Muscle of leg (tissue), 11 donors: ENCODE data around the gene UBAP2. TPM values are rescaled to one million over a fixed set of nuclear protein-coding genes. Genes with fewer than 3 reads are reported as not detected.

Experiments used
- DNase-seq: peaks from one replicate; pipeline ENCODE4 v3.0.0; 2013
- H3K27ac ChIP-seq: one replicate; pipeline ENCODE4 v1.5.1; 2013; ENCODE audit warnings: mild to moderate bottlenecking, low read length, control low read depth
- H3K27me3 ChIP-seq: one replicate; pipeline ENCODE4 v1.6.1; 2013; ENCODE audit warnings: low read length; ENCODE audit not compliant: control insufficient read depth, insufficient read depth
- H3K36me3 ChIP-seq: one replicate; pipeline ENCODE4 v1.6.1; 2013; ENCODE audit warnings: low read length; ENCODE audit not compliant: control insufficient read depth, insufficient read depth
- H3K4me1 ChIP-seq: one replicate; pipeline ENCODE4 v1.6.1; 2013; ENCODE audit warnings: low read length; ENCODE audit not compliant: control insufficient read depth, insufficient read depth
- H3K4me3 ChIP-seq: one replicate; pipeline ENCODE4 v1.5.1; 2013; ENCODE audit warnings: low read length, control low read depth
- H3K9me3 ChIP-seq: replicated peaks from 2 replicates; pipeline ENCODE4 v1.6.1; 2013; ENCODE audit warnings: low read depth, low read length; ENCODE audit not compliant: control insufficient read depth
- WGBS: methylation state at CpG from one replicate; pipeline ENCODE4 v1.1.5; 2013; ENCODE audit warnings: missing lambda C conversion rate; ENCODE audit not compliant: insufficient coverage; 5-methylcytosine and 5-hydroxymethylcytosine counted together
- polyA plus RNA-seq, 8 donors: library from polyadenylated mRNA; unstranded; fragments of 120-200 nt; gene quantifications; one replicate each; pipeline versions ENCODE4 v1.2.1 to v1.2.3, GENCODE V29; 2013; ENCODE audit warnings: inconsistent platforms in 1 of 8, low replicate concordance in 1 of 8; ENCODE audit not compliant: insufficient read length in 8 of 8, insufficient read depth in 1 of 8
- total RNA-seq: library from RNA; stranded (reverse); fragments of 120-200 nt; gene quantifications from one replicate; pipeline ENCODE4 v1.2.4, GENCODE V29; 2013

Gene UBAP2
- total and polyA plus RNA-seq, 9 donors, result 51.4 to 89.8 (median 65.6) TPM

DNA sequence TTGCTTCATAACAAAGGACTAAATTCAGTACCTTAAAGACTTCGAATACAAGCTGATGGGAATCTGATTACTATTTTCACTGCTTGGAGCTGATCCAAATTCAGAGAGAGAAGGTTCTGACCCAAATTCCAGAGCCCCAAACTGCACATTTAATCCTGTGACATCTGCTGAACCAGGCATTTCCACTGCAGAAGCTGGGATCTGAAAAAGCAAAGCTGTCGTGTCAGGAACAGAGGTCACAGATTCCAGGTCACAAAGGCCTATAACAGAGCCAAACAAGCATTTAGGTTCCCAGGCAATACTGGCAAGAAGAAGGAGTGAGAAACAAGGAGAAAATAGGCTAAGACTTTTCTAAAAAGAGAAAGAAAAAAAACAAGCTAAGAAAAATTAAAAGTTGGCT, 105.3 kb downstream of the UBAP2 start:
- Histone ChIP-seq H3K27me3 (no peaks in the 10 kb centered on the region), H3K4me1 (no peaks in the 10 kb centered on the region), H3K4me3 (no peak overlapping the region), H3K9me3 (no peaks in the 10 kb centered on the region), H3K36me3 (peaks cover 44% of the 10 kb centered on the region), H3K27ac (no peak overlapping the region)
- 100% methylated on average over 1 of the region's 2 CpGs for WGBS
- no peak for DNase-seq

DNA sequence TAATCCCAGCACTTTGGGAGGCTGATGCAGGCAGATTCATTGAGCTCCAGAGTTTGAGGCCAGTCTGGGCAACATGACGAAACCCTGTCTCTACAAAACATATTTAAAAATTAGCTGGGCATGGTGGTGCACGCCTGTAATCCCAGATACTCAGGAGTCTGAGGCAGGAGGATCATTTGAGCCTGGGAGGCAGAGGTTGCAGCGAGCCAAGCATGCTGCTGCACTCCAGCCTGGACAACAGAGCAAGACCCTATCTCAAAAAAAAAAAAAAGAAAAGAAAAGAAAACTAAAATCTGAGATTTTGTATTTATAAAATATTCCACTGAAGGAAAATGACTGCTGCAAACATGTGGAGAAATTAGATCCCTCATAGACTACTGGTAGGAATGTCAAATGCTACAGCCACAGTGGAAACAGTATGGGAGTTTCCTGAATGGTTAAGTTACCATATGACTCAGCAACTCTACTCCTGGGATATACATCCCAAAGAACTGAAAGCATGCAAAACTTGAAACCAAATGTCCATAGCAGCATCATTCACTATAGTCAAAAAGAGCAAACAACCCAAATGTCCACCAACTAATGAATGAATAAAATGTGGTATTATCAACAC, 106.1 kb downstream of the UBAP2 start:
- peaks cover 48% of the 10 kb centered on the region for H3K36me3 ChIP-seq
- H3K27ac ChIP-seq, result no peak overlapping the region
- DNase-seq, result peak; percentile 51

DNA sequence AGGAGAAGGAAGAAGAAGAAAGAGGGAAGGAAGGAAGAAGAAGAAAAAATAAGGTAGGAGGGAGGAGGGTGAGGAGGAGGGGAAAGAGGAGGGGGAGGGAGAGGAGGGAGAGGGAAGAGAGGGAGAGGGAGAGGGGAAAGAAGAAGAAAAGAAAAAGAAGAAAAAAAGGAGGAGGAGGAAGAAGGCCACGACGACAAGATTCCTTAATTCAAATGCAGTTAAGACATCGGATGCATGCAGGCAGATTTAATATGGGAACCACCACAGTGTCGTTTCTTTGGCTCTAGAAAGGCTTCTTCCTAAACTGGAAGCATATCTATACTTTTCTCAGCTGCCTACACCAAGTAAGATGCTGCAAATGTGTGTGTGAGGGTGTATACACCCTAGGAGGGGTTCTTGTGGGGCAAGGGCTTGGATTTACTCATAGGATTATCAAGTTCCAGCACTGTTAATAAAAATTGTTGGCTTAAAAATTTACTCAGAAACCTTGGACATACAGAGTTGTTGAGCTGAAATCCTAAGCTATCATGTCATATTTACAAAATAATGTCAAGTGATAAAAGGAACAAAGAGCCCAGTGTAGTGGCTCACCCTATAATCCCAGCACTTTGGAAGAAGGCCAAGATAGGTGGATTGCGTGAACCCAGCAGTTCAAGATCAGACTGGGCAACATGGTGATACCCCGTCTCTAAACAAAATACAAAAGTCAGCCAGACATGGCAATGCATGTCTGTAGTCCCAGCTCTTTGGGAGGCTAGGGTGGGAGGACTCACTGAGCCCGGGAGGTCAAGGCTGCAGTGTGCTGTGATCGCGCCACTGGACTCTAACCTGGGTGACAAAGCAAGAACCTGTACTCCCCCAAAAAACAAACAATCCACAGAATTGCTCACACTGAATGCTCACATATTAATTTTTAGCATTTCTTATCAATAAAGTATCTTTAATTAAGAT, 108.5 kb downstream of the UBAP2 start:
- Histone ChIP-seq H3K36me3 (peaks cover 57% of the 10 kb centered on the region), H3K4me3 (no peak overlapping the region)
- no CpG with 5 or more reads among the region's 9 CpGs for WGBS

More for the DNA sequence above, 106.1 kb downstream of the UBAP2 start:
- no peaks in the 10 kb centered on the region for H3K27me3 ChIP-seq
- no peaks in the 10 kb centered on the region for H3K9me3 ChIP-seq
- no CpG with 5 or more reads among the region's 3 CpGs for WGBS
- no peaks in the 10 kb centered on the region for H3K4me1 ChIP-seq
- no peak overlapping the region for H3K4me3 ChIP-seq

DNA sequence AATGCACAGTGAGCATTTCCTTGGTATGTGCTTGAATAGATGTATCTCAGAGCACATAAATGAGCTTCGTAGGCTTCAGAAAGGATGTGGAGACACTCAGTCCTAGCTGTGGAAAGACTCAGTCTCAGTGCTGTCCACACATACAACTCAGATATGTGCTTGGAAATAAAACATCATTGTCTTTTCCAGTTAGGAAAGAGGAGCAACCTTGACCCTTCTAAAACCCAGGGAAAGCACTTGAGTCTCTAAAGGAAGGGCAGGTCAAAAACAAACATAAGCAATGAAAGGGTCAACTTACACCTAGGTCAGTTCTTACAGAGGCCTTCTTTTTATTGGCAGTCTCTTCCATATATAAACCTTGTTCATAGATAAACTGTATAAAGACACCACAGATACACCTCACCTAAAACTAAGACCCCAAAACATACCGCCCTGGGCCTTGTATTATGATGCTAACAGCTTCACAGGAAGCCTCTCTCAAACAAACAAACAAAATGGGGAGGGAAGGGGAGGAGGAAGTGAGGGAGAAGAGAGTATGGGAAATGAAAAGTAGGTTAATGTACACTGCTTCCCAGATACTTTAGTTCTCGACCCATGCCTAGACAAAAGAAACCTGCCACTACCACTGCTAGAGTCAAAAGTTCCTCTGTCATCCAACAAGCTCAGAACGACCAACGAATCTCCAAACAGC, 114.4 kb downstream of the UBAP2 start:
- H3K36me3 ChIP-seq, result peaks cover 80% of the 10 kb centered on the region
- no peaks in the 10 kb centered on the region for H3K27me3 ChIP-seq
- 60% methylated on average over 2 of the region's 5 CpGs for WGBS
- H3K27ac ChIP-seq, result no peak overlapping the region
- DNase-seq, result no peak
- H3K9me3 ChIP-seq, result no peaks in the 10 kb centered on the region
- H3K4me1 ChIP-seq, result no peaks in the 10 kb centered on the region
- no peak overlapping the region for H3K4me3 ChIP-seq

More for the DNA sequence above, 108.5 kb downstream of the UBAP2 start:
- H3K9me3 ChIP-seq, result no peaks in the 10 kb centered on the region
- H3K27me3 ChIP-seq, result no peaks in the 10 kb centered on the region
- no peak for DNase-seq
- no peak overlapping the region for H3K27ac ChIP-seq
- no peaks in the 10 kb centered on the region for H3K4me1 ChIP-seq

DNA sequence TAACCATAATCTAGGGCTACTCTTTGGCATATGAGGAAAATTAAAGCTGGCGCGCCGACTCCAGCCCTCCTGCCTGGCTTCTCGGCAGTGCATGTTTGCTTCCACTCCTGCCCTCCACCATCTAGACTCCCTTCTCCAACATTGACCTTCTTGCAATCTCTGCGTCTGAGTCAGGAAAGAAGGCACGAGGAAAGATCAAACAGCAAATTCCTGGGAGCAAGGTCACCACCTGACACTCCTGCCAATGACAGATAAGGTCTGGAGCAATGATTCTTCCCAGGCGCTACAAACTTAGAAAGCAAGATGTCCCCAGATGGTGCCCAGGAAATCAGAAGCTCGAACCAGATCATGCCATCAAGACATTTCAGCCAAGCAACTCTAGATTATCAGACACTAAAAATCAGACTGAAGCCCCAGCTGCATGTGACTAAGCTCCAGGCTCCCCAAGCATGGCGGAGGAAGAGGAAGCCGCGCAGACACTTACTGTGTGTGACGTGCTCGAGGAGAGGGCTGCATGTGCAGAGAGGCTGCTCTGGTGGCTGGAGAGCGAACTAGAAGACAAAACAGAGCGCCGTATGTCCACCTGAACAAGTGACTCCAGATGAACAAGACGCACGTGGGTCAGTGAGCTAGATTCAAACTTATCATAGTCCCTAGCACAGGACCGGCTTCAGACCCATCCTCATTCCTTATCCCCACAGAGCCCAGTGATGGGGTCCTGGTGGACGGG, 116.4 kb downstream of the UBAP2 start:
- peaks cover 85% of the 10 kb centered on the region for H3K36me3 ChIP-seq
- no peaks in the 10 kb centered on the region for H3K4me1 ChIP-seq
- DNase-seq, result no peak
- H3K27ac ChIP-seq, result no peak overlapping the region
- no peaks in the 10 kb centered on the region for H3K9me3 ChIP-seq
- WGBS, result 89% methylated on average over 16 of the region's 20 CpGs
- H3K4me3 ChIP-seq, result no peak overlapping the region
- no peaks in the 10 kb centered on the region for H3K27me3 ChIP-seq

DNA sequence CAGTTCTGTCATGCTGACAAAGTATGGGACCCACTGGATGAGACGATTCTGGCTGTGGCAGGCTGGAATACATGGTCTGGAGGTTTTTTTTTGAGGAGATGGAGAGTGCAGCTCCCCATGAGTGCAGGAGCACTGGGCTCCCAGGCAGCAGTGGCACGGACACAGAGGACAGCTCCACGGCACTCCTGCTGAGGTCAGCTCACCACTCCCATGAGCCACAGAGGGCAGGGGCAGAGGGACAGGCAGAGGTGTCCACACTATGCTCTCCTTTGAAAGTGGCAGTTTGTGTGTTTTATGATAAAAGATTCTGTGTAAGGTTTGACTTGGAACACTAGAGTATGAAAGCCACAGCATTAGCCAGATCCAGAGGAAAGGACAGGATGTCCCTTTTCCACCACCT, 117.4 kb downstream of the UBAP2 start:
- H3K4me3 ChIP-seq, result no peak overlapping the region
- no peak for DNase-seq
- H3K4me1 ChIP-seq, result no peaks in the 10 kb centered on the region
- H3K36me3 ChIP-seq, result peaks cover 86% of the 10 kb centered on the region
- no peak overlapping the region for H3K27ac ChIP-seq
- no peaks in the 10 kb centered on the region for H3K27me3 ChIP-seq
- H3K9me3 ChIP-seq, result no peaks in the 10 kb centered on the region
- WGBS, result 78% methylated on average over 3 of the region's 3 CpGs

DNA sequence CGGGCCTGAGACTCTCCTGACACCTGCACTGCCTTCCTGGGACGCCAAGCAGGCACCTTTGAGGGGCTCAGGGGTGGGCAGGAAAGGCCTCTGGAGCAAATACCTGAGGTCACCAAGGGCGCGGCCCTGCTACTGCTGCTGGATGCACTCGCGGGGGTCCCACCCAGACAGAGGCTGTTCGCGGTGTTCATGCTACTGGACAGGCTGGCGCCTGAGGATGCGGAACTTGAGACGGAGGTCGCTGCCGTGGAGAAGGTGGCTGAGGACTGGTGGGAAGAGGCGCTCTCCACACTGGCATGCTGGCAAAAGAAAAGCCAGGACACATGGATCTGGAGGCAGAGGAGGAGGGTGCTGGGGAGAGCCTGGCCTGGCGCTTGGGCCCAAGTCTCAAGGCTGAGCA, 121.0 kb downstream of the UBAP2 start:
- no peak for DNase-seq
- H3K27me3 ChIP-seq, result no peaks in the 10 kb centered on the region
- H3K36me3 ChIP-seq, result peaks cover 87% of the 10 kb centered on the region
- no peaks in the 10 kb centered on the region for H3K9me3 ChIP-seq
- H3K4me1 ChIP-seq, result peaks cover 3% of the 10 kb centered on the region
- H3K27ac ChIP-seq, result no peak overlapping the region
- WGBS, result 92% methylated on average over 15 of the region's 15 CpGs
- H3K4me3 ChIP-seq, result no peak overlapping the region

DNA sequence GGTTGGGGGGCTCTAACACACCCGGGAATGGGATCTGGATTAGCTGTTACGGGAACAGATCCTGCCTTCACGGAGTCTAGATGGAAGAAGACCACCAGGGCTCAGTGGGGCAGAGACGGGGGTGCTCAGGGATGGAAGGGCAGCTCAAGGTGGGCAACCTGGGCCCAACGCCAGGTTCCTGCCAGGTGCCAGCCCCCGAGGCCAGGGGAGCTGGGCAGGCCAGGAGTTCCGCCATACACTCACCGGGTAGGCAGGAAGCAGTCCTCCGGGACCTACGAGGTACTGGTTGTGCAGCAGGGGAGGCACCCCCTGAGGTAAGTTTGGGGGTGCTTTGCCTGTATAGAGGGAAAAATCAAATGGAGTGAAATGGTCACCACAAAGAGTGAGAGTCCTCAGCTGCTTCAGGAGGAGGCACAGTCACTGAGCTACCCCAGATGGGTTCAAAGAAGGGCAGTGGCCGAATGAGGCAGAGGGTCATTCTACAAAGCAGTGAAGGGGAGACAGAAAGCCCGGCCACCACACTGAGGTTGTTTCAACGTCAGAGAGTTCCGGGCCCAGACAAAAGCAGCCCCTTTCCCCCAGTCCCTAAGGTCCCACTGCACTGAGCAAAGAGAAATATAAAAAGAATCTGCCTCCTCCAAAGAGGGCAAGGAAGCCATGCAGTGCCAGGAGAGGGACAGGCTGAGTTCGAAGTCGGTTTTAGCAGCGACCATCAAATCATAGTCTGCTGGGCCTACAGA, 121.8 kb downstream of the UBAP2 start:
- Histone ChIP-seq H3K4me1 (peaks cover 3% of the 10 kb centered on the region), H3K27me3 (no peaks in the 10 kb centered on the region), H3K4me3 (no peak overlapping the region), H3K27ac (no peak overlapping the region), H3K9me3 (no peaks in the 10 kb centered on the region), H3K36me3 (peaks cover 87% of the 10 kb centered on the region)
- DNase-seq, result no peak
- 89% methylated on average over 15 of the region's 17 CpGs for WGBS

DNA sequence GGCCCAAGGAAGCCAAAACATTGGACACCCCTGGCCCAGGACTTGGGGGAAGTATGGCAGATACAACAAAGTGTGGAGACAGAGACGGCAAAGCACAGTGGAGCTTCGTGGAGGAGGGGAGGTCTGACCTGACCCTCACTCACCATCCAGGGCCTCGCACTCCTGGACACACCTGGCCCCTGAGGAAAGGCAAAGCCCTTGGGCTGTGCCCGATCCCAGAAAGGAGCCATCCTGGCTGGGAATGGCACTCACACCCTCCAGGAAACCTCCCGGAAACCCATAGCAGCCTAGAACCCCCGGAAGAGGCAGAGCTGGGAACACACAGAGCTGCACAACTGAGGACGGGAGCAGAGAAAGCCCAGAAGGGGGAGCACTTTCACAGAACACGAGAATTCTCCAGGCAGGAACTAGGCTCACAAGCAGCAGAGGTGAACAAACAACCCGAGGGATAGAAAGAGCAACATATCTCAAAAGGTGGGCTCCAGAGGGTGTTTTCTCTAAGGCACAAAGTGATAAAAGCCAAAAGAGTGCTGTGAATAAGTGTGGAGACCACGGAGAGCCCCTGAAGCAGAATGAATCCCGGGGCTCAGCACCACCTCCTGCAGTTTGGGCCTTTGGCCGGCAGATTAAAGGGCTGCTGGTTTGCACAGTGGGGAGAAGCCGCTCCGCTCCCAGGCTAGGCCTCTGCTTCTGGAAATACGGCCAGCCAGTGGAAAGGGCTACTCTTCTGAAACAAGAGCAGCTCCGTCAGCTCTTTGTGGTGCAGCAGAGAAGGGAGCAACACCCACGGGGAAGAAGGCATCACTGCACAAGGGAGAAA, 123.5 kb downstream of the UBAP2 start:
- peaks cover 92% of the 10 kb centered on the region for H3K36me3 ChIP-seq

More for the DNA sequence above, 123.5 kb downstream of the UBAP2 start:
- Histone ChIP-seq H3K4me3 (no peak overlapping the region), H3K27me3 (no peaks in the 10 kb centered on the region), H3K4me1 (peaks cover 3% of the 10 kb centered on the region), H3K27ac (no peak overlapping the region), H3K9me3 (no peaks in the 10 kb centered on the region)
- 40% methylated on average over 12 of the region's 17 CpGs for WGBS
- DNase-seq, result peak; percentile 60
